Activated CD4-positive, CD25-positive, alpha-beta regulatory T cell (primary cell): ENCODE measurements around the gene TRIM46.

Source experiments
- DNase-seq, 4 experiments: peaks; one replicate each; lab custom pipeline; 2025; lab: John Stamatoyannopoulos, UW

The TRIM46 gene

GRCh38 chr1:155171836-155172731 lies 1.6 kb upstream of the TRIM46 start:
- no peak for DNase-seq

DNA sequence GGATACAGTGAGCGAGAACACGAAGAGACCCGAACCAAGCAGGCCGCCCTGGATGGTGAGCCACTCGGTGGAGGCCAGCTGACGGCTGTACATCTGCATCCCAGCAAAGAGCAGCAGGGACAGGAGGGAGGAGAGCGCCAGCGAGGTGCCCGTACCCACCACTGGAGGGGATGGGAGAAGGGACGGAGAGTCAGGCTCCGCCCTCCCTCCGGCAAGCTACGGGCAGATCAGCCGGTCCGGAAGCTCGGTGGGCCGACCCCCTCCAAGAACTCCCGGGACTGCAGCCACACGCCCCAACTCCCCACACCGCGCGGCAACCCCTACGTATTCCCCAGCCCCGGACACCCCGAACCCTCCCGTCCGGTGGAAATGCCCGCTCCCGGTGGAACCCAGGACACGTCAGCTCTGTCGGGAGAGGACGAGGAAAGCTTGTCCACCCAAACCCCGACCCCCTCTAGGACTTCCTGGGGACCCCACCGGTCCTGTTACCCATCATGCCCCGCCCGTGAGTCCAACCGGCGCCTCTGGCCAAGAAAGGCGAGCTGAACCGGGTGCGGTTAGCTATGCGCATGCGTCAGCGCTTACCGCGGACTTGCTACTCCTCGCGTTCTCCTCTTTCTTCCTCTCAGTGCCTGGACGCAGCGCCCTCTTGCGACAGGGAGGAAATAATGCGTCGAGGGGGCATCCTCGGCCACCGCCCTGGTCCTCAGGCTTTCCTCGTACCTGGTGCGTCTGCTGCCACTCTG lies 744 bp upstream of the TRIM46 start, which contains the start of gene KRTCAP2:
KRTCAP2 (minus strand) TSS at position 573 of the 746 bp plus-strand sequence; CDS start at position 493, 80 bp downstream.
- DNase-seq: peak; percentile 83 to 90 (median 86)

GRCh38 chr1:155174324-155175280 lies 953 bp downstream of the TRIM46 start:
- peak in 3 of 4 experiments; percentile 26 to 39 (median 33) for DNase-seq

DNA sequence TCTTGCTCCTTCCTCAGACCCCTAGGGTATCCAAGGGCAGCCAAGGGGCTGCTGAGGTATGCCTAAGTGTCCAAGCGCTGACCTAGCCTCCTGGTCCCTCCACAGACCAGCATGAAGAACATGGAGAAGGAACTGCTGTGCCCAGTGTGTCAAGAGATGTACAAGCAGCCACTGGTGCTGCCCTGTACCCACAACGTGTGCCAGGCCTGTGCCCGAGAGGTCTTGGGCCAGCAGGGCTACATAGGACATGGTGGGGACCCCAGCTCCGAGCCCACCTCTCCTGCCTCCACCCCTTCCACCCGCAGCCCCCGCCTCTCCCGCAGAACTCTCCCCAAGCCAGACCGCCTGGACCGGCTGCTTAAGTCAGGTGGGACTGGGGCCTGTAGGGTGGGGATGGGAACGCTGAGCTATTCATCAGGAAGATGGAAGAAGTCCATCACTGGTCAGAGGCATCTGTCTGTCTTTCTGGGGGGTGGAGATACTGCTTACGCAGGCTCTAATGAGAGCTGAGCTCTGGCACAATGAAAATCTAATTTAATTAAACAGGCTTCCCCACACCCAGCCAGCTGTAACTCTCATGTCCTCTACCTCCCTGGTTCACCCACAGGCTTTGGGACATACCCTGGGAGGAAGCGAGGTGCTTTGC lies 1.8 kb downstream of the TRIM46 start:
- DNase-seq: no peak

GRCh38 chr1:155175927-155176371 lies 2.3 kb downstream of the TRIM46 start:
- no peak for DNase-seq

- DNase-seq: peak; percentile 66 to 83 (median 76)
Observed at GRCh38 chr1:155176544-155177071, 3.0 kb downstream of the TRIM46 start.

DNA sequence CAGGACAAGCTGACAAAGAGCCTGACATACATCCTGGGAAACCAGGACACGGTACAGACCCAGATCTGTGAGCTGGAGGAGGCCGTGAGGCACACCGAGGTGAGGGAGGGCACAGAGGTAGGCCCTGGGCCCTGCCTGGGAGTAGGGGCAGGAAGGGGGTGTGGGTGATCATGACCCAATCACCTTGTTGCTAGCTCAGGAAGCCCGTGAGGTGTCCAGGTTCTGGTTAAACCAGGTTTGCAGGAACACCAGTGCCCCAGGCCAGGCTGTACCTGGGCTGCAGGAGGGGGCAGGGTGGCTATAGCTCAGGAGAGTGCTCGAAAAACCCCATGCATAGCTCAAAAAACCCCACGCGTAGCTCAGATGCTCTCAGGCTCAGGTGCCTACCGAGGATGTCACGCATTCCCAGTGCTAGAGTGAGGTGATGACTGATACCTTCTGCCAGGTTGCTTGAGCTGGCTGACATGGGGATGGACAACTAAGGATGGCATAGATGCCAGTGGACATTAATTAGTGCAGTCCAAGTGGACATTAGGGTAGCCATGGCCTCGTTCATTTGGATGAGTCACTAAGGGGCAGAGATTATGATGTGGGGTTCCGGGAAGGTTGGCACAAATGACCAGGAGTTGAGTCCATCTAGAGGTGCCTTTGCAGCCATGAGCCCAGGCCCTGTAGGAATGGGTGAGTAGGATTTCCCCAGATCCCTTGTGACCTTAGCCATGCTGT lies 3.7 kb downstream of the TRIM46 start:
- DNase-seq: no peak

GRCh38 chr1:155177918-155178281 lies 4.3 kb downstream of the TRIM46 start:
- no peak for DNase-seq

DNA sequence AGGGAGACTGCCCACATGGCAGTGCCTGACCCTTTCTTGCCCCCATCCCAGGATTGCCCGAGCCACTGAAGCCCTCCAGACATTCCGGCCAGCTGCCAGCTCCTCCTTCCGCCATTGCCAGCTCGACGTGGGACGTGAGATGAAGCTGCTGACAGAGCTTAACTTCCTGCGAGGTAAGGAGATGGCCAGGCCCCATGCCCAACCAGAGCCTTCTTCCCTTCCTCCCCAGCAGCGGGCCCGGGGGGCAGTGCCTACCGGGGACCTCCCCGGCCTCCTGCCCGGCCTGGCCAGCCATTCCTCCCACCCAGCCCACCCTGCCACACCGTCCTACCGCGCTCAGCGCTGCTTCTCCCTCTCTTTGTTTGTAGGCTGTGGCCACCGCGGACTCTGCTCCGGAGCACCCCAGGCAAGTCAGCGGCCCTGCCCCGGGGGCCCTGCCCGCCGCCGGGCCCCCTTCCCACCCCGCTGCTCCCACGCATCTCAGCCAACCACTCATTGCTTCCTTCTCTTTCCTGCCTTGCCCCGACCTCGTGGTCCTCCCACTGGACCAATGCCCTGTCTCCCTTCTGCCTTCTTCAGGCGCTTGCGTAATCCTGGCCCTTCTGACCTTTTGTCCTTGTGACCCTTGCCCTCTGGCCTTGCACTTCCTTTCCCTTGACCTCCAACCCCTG lies 4.9 kb downstream of the TRIM46 start:
- no peak for DNase-seq

DNA sequence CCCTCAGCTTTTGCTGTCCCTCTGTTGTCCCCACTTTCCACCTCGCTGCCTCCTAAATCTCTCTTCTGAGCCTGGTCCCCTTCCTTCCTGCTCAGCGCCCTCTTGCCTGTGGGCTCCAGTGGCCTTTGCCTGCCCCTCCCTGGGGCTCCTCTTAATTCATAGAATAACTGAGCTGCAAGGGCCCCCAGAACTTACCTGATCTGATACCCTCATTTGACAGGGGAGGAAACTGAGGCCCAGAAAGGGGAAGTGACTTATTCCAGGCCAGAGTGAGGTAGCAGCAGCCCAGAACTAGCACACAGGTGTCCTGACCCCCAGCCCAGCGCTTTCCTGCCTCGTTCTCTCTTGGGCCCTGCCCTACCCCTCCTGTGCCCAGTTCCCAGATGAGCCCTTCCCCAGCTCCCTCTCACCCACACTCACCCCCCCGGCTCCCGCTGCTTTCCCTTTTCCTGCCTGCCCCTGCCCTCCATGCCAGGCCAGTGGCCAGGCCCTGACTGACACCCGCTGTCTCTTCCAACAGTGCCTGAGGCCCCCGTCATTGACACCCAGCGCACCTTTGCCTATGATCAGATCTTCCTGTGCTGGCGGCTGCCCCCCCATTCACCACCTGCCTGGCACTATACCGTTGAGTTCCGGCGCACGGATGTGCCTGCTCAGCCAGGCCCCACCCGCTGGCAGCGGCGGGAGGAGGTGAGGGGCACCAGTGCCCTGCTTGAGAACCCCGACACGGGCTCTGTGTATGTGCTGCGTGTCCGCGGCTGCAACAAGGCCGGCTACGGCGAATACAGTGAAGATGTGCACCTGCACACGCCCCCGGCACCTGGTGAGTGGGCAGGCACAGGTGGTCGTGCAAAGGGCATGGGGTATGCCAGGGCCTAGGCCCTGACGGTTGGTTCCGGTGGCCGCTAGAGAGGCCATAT lies 5.7 kb downstream of the TRIM46 start:
- no peak for DNase-seq

DNA sequence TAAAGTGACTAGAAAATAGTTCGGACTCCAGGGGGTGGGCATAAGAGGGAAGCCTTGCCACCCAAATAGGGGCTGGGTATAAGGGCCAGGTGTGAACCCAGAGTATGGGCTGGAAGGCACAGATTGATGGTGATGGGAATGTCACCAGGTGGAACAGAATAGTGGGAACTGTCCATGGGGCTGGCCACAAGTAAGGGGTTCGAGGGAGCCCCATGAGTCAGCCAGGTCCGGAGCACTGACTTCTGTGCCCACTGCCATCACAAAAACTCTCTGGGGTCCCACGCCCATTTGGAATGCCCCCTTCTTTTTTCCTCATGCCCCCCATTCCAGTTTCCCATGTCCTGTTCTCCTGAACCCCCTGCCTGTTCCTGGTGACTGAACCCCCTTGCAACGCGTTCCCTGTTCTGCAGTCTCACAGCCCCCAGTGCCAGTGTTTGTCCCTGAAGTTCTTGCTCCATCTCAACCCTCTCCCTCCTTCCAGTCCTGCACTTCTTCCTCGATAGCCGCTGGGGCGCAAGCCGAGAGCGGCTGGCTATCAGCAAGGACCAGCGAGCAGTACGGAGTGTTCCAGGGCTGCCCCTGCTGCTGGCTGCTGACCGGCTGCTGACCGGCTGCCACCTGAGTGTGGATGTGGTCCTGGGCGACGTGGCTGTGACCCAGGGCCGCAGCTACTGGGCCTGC lies 7.9 kb downstream of the TRIM46 start:
- DNase-seq: no peak

GRCh38 chr1:155182052-155182550 lies 8.5 kb downstream of the TRIM46 start:
- DNase-seq: no peak

- no peak for DNase-seq
Observed at GRCh38 chr1:155183775-155184221, 10.1 kb downstream of the TRIM46 start.

DNA sequence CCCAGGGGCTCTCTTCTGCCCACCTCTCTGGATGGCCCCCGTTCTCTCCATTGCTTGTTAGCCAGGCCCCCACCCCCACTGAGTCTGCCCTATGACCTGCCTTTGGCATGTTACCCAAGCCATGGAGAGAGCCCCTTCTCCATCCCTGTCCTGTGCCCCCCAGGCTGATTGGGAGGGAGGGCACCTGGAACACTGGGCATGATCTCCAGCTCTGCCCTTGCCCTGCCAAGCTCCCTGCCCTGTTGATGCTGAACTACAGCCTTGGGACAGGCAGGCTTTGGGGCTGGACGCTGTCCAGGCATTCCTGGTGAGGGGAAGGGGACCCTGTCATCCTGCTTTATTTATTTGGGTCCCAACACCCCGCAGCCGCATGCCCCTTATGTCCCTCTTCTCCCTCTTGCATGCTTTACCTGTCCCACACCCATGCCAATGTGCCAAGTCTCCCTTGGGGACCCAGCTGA lies 10.7 kb downstream of the TRIM46 start:
- no peak for DNase-seq

GRCh38 chr1:155184835-155185782 lies 11.5 kb downstream of the TRIM46 start:
- no peak for DNase-seq

GRCh38 chr1:155185783-155186066 lies 12.1 kb downstream of the TRIM46 start:
- DNase-seq: no peak
